DOHH2 (cell line): Measurements from ENCODE around the gene SIPA1L3.
"Not testable (repeated sequence)": the region's sequence is repeated elsewhere in the genome, so short reads cannot be mapped to it uniquely, and the experiment has no call there.

Source experiments
- EZH2phosphoT487 ChIP-seq: fragments of 200-600 bp; sonication (generic); IDR thresholded peaks from 2 replicates; pipeline ENCODE4 v1.6.1; 2017; ENCODE audit warnings: borderline replicate concordance, mild to moderate bottlenecking, antibody characterized with exemption, low read length, moderate library complexity, mixed read lengths
- TF ChIP-seq, protein P1 (sequence below): fragments of 200-600 bp; sonication (generic); IDR thresholded peaks from one replicate; pipeline ENCODE4 v1.5.1; 2014; ENCODE audit warnings: antibody characterized with exemption, mild to moderate bottlenecking, low read depth, low read length; ENCODE audit not compliant: poor library complexity, severe bottlenecking

DNA sequence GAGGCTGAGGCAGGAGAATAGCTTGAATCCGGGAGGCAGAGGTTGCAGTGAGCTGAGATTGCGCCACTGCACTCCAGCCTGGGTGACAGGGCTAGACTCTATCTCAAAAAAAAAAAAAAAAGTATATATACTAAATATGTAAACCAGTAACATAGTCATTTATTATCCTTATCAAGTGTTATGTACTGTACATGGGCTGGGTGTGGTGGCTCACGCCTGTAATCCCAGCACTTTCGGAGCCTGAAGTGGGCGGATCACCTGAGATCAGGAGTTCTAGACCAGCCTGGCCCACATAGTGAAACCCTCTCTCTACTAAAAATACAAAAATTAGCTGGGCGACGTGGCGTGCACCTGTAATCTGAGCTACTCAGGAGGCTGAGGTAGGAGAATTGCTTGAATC lies 17.6 kb downstream of the SIPA1L3 start:
- TF ChIP-seq, protein P1, sequence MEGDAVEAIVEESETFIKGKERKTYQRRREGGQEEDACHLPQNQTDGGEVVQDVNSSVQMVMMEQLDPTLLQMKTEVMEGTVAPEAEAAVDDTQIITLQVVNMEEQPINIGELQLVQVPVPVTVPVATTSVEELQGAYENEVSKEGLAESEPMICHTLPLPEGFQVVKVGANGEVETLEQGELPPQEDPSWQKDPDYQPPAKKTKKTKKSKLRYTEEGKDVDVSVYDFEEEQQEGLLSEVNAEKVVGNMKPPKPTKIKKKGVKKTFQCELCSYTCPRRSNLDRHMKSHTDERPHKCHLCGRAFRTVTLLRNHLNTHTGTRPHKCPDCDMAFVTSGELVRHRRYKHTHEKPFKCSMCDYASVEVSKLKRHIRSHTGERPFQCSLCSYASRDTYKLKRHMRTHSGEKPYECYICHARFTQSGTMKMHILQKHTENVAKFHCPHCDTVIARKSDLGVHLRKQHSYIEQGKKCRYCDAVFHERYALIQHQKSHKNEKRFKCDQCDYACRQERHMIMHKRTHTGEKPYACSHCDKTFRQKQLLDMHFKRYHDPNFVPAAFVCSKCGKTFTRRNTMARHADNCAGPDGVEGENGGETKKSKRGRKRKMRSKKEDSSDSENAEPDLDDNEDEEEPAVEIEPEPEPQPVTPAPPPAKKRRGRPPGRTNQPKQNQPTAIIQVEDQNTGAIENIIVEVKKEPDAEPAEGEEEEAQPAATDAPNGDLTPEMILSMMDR: not testable (repeated sequence)
- TF ChIP-seq EZH2phosphoT487: not testable (repeated sequence)
